ENCODE results near the gene CES2. TPM values are rescaled to one million over a fixed set of nuclear protein-coding genes. Genes with fewer than 3 reads are reported as not detected.

The CES2 gene
- total and polyA plus RNA-seq, 2 donors (not counting 1 experiment from before 2014, with no cell fraction given): 23.5 to 47.8 TPM

DNA sequence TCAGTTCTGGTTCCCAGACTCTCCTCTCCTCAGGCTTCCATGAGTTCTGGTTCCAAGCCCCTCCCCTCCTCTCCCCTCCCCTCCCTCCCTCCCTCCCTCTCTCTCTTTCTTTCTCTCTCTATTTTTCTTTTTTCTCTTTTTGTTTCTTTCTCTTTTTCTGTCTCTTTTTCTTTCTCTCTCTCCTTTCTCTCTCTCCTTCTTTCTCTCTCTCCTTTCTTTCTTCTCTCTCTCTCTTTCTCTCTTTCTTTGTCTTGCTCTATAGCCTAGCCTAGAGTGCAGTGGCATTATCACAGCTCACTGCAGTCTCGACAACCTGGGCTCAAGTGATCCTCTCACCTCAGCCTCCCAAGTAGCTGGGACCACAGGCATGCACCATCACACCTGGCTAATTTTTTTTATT, 25.0 kb downstream of the CES2 start:
- no peaks in the 10 kb centered on the region for H3K27me3 ChIP-seq (replicated peaks in 1 of 4; ENCODE audit: control extremely low read depth in 1 of 4, control insufficient read depth in 3 of 4, insufficient read depth in 4 of 4, low read length in 3 of 4)
- H3K9me3 ChIP-seq (ENCODE audit: control extremely low read depth in 1 of 3, control insufficient read depth in 2 of 3, insufficient read depth in 1 of 3, low read length in 2 of 3): peaks cover 0 to 3% (median 0%) of the 10 kb centered on the region in 3 donors
- ATAC-seq (ENCODE audit: low read depth): no peak
- no peak overlapping the region for H2AFZ ChIP-seq (ENCODE audit: insufficient read depth, low read depth, low read length, poor library complexity, severe bottlenecking)
- peaks cover 14% of the 10 kb centered on the region for H3K4me1 Mint-ChIP-seq
- POLR2A ChIA-PET: no interaction called here
- intact Hi-C loops (cut with micrococcal nuclease): no loop called here
- H3K36me3 ChIP-seq (replicated peaks in 1 of 2; ENCODE audit: control extremely low read depth in 1 of 2, control insufficient read depth in 1 of 2, extremely low read depth in 1 of 2, insufficient read depth in 2 of 2, low read length in 1 of 2): no peaks in the 10 kb centered on the region
- 100% methylated on average over 1 of the region's 1 CpG for WGBS (ENCODE audit: insufficient coverage)
- no peaks in the 10 kb centered on the region for H3K79me2 ChIP-seq (ENCODE audit: control insufficient read depth, insufficient read depth, low read length)
- no peak overlapping the region for H3K9ac ChIP-seq (ENCODE audit: low read length)
- no peak overlapping the region for H3K27ac Mint-ChIP-seq
- TF ChIP-seq, protein P1, sequence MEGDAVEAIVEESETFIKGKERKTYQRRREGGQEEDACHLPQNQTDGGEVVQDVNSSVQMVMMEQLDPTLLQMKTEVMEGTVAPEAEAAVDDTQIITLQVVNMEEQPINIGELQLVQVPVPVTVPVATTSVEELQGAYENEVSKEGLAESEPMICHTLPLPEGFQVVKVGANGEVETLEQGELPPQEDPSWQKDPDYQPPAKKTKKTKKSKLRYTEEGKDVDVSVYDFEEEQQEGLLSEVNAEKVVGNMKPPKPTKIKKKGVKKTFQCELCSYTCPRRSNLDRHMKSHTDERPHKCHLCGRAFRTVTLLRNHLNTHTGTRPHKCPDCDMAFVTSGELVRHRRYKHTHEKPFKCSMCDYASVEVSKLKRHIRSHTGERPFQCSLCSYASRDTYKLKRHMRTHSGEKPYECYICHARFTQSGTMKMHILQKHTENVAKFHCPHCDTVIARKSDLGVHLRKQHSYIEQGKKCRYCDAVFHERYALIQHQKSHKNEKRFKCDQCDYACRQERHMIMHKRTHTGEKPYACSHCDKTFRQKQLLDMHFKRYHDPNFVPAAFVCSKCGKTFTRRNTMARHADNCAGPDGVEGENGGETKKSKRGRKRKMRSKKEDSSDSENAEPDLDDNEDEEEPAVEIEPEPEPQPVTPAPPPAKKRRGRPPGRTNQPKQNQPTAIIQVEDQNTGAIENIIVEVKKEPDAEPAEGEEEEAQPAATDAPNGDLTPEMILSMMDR (IDR thresholded peaks at IDR 0.05): no peak
- TF ChIP-seq EZH2 (IDR thresholded peaks at IDR 0.05; ENCODE audit: borderline replicate concordance, insufficient read depth, low read depth, low read length, poor library complexity, severe bottlenecking): no peak
- no peak overlapping the region for H3K4me2 ChIP-seq (replicated peaks; ENCODE audit: low read depth, low read length, poor library complexity, severe bottlenecking)
- no peak overlapping the region for H3K4me3 Mint-ChIP-seq
- no peaks in the 10 kb centered on the region for H3K9me3 Mint-ChIP-seq (ENCODE audit: insufficient read depth)
- CTCF ChIA-PET: interaction anchor here (1.0 to 1.3 kb wide), 2 partner anchors 11 to 195 kb away, joined by 4 to 8 read pairs; no protein-coding TSS in a partner anchor
- H3K27me3 Mint-ChIP-seq: peaks cover 18% of the 10 kb centered on the region
- no peak for DNase-seq
- H3K27ac ChIP-seq (ENCODE audit: low read length in 2 of 2): no peak overlapping the region
- no peaks in the 10 kb centered on the region for H4K20me1 ChIP-seq (ENCODE audit: control insufficient read depth, insufficient read depth, low read length, poor library complexity, severe bottlenecking)
- H3K4me1 ChIP-seq (ENCODE audit: control insufficient read depth in 2 of 2, insufficient read depth in 2 of 2, low read length in 2 of 2): peaks cover 7 to 14% of the 10 kb centered on the region in 2 donors
- H3K4me3 ChIP-seq (ENCODE audit: control extremely low read depth in 1 of 5, extremely low read depth in 1 of 5, insufficient read depth in 1 of 5, low read depth in 2 of 5, low read length in 4 of 5): no peak overlapping the region

DNA sequence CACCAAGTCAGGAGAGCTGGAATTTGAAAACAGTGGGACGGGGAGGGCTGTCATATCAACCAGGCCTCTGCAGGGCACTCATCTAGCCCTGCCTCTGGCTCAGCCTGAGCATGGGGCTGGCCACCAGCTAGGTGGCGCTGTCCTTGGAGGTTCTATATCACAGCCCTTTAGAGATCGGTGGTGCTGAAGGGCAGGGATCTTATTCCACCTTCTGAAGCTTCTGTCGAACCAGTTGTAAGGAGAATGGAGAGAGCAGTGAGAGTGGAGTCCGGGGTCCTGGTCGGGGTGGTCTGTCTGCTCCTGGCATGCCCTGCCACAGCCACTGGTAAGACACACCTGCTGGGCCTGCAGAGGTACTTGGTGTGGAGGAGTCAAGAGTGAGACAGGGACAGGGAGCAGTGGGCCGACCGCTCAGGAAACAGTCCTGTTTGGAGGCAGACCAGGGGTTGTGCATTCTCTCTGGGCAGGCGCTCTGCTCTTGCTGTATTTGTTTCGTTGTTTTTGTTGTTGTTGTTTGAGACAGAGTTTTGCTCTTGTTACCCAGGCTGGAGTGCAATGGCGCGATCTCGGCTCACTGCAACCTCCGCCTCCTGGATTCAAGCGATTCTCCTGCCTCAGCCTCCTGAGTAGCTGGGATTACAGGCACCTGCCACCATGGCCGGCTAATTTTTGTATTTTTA, 25.9 kb downstream of the CES2 start, which contains the start of gene CES3:
Gene CES3 (plus strand): TSS at position 202 of the 680 bp plus-strand sequence. CDS start 42 bp downstream, at position 244.
- ChIA-PET CTCF (interaction anchor here (1.0 to 1.9 kb wide), 3 partner anchors 10 to 224 kb away, joined by 3 to 8 read pairs (median 5); no protein-coding TSS in a partner anchor), POLR2A (no interaction called here)
- H3K9me3 Mint-ChIP-seq (ENCODE audit: insufficient read depth): no peaks in the 10 kb centered on the region
- H3K4me2 ChIP-seq (replicated peaks; ENCODE audit: low read depth, low read length, poor library complexity, severe bottlenecking): peak within 1 kb of the TSS; percentile 66
- intact Hi-C loops (cut with micrococcal nuclease): no loop called here
- H3K4me1 Mint-ChIP-seq: peaks cover 14% of the 10 kb centered on the region
- peaks cover 0 to 3% (median 0%) of the 10 kb centered on the region in 3 donors for H3K9me3 ChIP-seq (ENCODE audit: control extremely low read depth in 1 of 3, control insufficient read depth in 2 of 3, insufficient read depth in 1 of 3, low read length in 2 of 3)
- H3K27me3 ChIP-seq (replicated peaks in 1 of 4; ENCODE audit: control extremely low read depth in 1 of 4, control insufficient read depth in 3 of 4, insufficient read depth in 4 of 4, low read length in 3 of 4): no peaks in the 10 kb centered on the region
- TF ChIP-seq, protein P1 (IDR thresholded peaks at IDR 0.05): peak; percentile 69
- no peak for TF ChIP-seq EZH2 (IDR thresholded peaks at IDR 0.05; ENCODE audit: borderline replicate concordance, insufficient read depth, low read depth, low read length, poor library complexity, severe bottlenecking)
- H3K4me3 ChIP-seq (ENCODE audit: control extremely low read depth in 1 of 5, extremely low read depth in 1 of 5, insufficient read depth in 1 of 5, low read depth in 2 of 5, low read length in 4 of 5): no peak within 1 kb of the TSS
- ATAC-seq (ENCODE audit: low read depth) (peak; percentile 60), DNase-seq (peak; percentile 63)
- H3K4me3 Mint-ChIP-seq: peak within 1 kb of the TSS; percentile 53
- peaks cover 7 to 14% of the 10 kb centered on the region in 2 donors for H3K4me1 ChIP-seq (ENCODE audit: control insufficient read depth in 2 of 2, insufficient read depth in 2 of 2, low read length in 2 of 2)
- H3K27me3 Mint-ChIP-seq: peaks cover 12% of the 10 kb centered on the region
- H3K9ac ChIP-seq (ENCODE audit: low read length): no peak within 1 kb of the TSS
- H3K36me3 ChIP-seq (replicated peaks in 1 of 2; ENCODE audit: control extremely low read depth in 1 of 2, control insufficient read depth in 1 of 2, extremely low read depth in 1 of 2, insufficient read depth in 2 of 2, low read length in 1 of 2): no peaks in the 10 kb centered on the region
- H2AFZ ChIP-seq (ENCODE audit: insufficient read depth, low read depth, low read length, poor library complexity, severe bottlenecking): peak within 1 kb of the TSS; percentile 88
- no peak within 1 kb of the TSS for H3K27ac Mint-ChIP-seq
- no peaks in the 10 kb centered on the region for H3K79me2 ChIP-seq (ENCODE audit: control insufficient read depth, insufficient read depth, low read length)
- peak within 1 kb of the TSS; percentile 20 to 23 for H3K27ac ChIP-seq (ENCODE audit: low read length in 2 of 2)
- 75% methylated on average over 11 of the region's 16 CpGs for WGBS (ENCODE audit: insufficient coverage)
- no peaks in the 10 kb centered on the region for H4K20me1 ChIP-seq (ENCODE audit: control insufficient read depth, insufficient read depth, low read length, poor library complexity, severe bottlenecking)

Measured in B cell (primary cell).